Left forelimb (tissue), 1 donor: ENCODE measurements around the gene TNNT2.

Experiments used
- DNase-seq: peaks from one replicate; pipeline ENCODE4 v3.0.0-alpha.2; 2018; ENCODE audit warnings: low spot score

Gene TNNT2

GRCh38 chr1:201334325-201335173 lies 42.9 kb downstream of the TNNT2 start:
- no peak for DNase-seq

DNA sequence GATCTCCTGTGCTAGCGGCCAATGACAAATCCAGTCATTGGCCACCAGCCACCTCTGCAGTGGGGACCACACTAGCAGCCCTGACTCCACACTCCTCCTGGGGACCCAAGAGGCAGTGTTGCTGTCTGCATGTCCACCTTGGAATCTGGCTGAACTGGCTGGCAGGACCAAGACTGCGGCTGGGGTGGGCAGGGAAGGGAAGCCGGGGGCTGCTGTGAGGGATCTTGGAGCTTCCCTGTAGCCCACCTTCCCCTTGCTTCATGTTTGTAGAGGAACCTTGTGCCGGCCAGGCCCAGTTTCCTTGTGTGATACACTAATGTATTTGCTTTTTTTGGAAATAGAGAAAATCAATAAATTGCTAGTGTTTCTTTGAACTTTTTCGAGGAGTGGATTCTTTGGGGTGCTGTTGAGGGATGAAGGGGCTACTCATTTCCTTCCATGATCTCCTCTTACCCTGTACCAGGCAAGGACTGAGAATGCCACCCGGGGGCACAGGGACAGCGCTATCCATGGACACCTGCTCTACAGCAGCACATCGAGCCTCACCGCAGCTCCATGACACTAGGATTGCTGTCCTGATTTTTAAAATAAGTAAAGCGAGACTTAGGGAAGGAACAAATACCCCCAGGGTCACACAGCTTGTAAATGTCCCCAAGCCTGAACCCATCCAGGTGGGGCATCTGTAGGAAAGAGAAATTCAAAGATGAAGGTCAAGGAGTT lies 44.7 kb downstream of the TNNT2 start:
- no peak for DNase-seq

- no peak for DNase-seq
Measured at GRCh38 chr1:201332021-201332420, 45.5 kb downstream of the TNNT2 start.

DNA sequence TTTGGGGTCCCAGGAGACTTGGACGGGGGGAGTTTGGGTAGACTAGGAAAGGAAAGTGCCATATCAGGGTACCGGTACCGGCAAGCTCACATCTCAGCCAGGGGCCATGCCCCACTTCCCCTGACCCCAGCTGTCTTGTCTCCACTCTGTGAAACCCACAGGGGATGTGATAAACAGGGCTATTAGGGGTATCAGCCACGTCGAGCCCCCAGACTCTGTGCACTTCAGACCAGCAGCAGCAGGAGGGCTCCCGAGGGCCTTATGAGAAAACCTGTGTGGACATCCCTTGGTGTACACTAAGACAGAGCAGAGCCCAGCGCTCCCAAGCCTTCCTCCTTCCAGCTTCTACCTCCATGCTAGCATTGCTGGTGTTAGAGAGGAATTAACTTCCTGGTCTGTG lies 46.3 kb downstream of the TNNT2 start:
- no peak for DNase-seq

GRCh38 chr1:201330541-201330940 lies 46.9 kb downstream of the TNNT2 start:
- DNase-seq, result no peak

DNA sequence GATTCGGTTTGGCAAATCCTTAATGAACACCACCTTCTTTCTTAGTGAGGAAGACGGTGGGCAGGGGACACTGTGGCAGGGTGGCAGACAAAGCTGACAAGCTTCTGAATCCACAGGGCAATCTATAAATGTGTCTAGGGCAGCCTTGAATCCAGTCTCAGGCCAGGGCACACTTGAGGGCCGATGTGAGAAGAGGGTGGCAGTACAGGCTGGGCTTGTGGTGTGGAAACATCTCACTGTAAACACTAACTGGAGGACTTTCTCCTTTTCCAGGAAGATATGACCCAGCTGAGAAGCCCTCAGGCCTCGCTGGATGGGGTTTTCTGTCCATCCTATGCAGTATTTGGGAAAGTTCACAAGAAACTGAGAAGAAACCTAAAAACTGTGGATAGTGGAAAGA lies 47.7 kb downstream of the TNNT2 start:
- DNase-seq, result no peak

- DNase-seq, result no peak
Measured at GRCh38 chr1:201329286-201329685, 48.2 kb downstream of the TNNT2 start.

DNA sequence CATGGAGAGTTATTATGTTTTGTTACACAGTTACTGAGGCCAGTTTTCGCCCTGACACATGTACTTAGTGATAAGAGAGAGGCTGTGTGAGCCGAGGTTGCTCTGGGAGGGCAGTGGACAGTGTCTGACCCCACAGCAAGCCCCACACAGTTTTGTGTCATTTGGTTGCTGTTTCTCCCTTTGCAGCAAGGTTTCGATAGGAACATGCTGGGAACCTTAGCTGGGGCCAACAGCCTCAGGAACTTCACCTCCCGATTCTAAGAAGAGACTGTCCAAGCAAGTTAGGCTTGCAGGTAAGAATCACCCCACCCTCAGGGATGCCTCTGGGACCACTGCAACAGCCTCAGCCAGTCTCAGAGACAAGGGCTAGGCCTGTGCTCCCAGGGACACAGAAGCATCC lies 48.9 kb downstream of the TNNT2 start:
- DNase-seq, result no peak

DNA sequence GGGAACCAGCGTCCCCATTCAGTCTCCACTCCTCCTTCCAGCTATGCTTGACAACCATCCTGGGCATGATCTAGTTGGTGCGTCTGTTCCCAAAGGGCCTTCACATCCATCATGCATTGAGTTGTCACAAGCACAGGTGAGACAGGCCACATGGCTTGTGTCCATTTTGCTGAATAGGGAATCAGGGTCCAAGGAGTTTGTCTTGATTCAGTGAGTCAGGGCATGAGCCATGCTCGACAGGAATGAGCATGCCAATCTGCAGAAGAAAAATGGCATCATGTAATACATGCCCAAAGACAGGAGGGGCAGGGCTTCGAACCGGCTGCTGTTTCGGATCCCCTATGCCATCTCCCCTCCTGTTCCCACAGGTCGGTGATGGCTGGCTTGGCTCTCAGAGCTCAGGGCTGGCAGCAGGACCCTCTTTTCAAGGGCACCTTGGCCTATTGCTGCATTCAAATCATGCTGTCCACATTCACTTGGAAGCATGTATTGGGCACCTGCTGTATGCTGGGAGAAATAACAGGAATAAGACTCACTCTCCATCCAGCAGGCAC lies 49.7 kb downstream of the TNNT2 start:
- no peak for DNase-seq

DNA sequence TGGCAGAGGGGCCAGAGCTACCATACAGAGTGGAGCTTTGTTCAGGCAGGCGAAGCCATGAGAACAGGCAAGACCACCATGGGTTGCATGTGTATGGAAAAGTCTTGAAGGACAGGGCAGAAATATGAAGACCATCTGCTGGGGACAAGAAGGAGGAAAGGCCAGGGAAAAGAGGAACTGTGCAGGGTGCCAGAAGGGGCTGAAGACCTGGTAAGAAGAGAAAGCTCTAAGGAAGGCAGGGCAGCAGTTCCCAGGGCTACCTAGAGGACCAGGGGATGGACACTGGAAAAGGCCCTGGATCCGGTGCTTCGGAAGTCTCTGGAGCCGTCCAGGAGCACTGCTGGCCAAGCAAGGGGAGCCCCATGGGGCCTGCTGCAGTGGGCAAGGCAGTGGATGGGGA lies 50.8 kb downstream of the TNNT2 start:
- DNase-seq, result no peak

- no peak for DNase-seq
Measured at GRCh38 chr1:201325678-201326060, 51.8 kb downstream of the TNNT2 start.

- no peak for DNase-seq
Measured at GRCh38 chr1:201324821-201325677, 52.4 kb downstream of the TNNT2 start.

- DNase-seq, result no peak
Measured at GRCh38 chr1:201324306-201324705, 53.2 kb downstream of the TNNT2 start.

- DNase-seq, result no peak
Measured at GRCh38 chr1:201322653-201323510, 54.6 kb downstream of the TNNT2 start.

DNA sequence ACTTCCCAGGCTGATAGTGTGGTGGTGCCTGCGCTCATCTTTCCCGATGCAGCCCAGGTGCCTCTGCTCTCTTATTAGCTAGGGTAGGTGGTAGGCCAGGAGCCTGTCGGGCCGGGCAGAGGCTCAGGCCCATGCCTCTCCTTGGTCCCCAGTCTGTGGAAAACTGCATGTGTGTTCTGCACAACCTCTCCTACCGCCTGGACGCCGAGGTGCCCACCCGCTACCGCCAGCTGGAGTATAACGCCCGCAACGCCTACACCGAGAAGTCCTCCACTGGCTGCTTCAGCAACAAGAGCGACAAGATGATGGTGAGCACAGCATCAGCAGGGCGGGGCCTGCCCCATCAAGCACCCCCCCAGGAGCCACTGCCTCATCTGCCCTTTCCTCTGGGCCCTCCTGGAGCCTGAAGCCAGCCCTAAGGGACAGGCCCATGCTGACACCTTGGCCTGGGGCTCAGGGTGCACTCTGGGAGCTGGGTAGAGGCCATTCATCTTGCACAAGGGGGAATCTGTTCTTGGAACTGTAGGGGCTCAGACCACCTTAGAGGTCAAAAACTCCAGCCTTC lies 55.6 kb downstream of the TNNT2 start:
- no peak for DNase-seq

DNA sequence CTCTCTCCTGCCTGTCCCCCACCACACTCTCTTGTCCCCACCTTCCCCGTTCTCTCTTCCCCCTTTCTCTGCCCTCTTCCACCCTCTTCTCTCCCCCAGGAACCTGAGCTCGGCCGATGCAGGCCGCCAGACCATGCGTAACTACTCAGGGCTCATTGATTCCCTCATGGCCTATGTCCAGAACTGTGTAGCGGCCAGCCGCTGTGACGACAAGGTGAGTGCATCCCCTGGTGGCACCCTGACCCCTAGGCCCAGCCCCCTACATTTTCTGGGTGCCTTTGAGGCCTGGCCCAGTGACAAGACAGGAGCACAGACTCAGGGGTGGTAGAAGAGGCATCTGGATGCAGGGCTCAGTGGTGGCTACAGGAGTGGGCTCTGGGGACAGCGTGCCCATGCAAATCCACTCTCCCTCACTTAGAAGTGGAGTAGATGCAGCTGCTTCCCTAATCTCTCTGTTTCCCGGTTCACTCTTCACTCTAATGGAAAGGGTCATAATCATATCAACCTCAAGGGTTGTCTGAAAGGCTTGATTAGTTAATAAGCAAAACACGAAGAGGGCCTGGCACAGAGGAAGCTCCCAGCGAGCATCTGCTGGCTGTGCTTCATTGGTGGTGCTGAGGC lies 57.2 kb downstream of the TNNT2 start:
- no peak for DNase-seq

- no peak for DNase-seq
Measured at GRCh38 chr1:201319631-201320030, 57.8 kb downstream of the TNNT2 start.

DNA sequence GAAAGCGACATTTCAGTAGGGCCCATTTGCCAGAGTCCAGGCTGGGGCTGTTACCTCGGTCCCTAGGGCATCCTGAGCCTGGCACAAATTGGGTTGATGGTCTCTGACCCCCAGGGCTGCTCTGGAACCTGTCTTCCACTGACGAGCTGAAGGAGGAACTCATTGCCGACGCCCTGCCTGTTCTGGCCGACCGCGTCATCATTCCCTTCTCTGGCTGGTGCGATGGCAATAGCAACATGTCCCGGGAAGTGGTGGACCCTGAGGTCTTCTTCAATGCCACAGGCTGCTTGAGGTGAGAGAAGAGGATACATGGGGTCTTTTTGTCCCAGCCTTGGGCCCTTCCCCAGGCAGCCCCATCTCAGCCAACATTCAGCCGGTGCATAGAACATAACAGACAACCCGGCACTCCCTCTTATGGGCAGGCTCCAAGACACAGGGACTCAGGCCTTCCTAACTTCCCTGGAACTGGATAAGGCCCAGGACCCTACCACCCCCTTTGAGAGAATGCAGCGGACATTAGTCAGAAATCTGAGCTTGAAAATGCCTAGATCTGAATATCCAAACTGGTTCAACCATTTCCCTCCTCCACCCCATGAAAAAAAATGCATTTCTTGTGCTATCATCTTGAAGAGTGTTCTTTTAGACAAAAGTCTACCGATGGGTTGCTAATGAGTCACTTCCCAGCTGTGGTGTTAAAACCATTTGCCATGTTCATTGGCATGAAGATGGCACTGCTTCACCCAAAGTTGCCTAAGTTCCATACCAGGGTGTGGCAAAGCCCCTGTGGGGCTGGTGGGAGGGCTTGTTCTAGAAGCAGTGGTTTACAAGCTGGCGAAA lies 58.8 kb downstream of the TNNT2 start:
- DNase-seq, result no peak

- no peak for DNase-seq
Measured at GRCh38 chr1:201317551-201317950, 59.9 kb downstream of the TNNT2 start.

DNA sequence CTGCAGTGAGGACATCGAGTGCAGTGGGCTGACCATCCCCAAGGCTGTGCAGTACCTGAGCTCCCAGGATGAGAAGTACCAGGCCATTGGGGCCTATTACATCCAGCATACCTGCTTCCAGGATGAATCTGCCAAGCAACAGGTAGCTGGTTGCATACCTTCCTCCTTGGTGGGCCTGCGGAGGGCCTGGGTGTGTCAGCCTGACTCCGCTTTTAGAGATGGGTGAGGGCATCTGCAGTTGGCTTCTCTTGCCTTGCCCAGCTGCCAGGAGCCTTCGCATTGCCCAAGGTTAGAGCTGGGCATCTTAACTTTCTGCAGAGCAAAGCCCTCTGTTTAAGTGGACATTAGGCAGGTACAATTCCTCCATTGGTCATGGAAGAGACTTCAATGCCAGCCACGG lies 60.9 kb downstream of the TNNT2 start:
- DNase-seq, result no peak
